Neuronal stem cell (in vitro differentiated cells): ENCODE measurements around the gene MATN1.
A peak's percentile ranks its signal among the peaks of the same experiment; 100 is the strongest.

Experiments
- DNase-seq: peaks from one replicate; pipeline ENCODE4 v3.0.0-alpha.2; 2013; ENCODE audit warnings: low spot score
- H2AFZ ChIP-seq: one replicate; pipeline ENCODE4 v1.6.1; 2013; ENCODE audit warnings: mild to moderate bottlenecking, low read length, inconsistent platforms
- H2AK5ac ChIP-seq: 2 replicates; pipeline ENCODE4 v1.6.1; 2013; ENCODE audit warnings: low read depth, mild to moderate bottlenecking, inconsistent platforms, low read length, moderate library complexity, mixed read lengths
- H2BK120ac ChIP-seq: 2 replicates; pipeline ENCODE4 v1.6.1; 2013; ENCODE audit warnings: low read depth, mild to moderate bottlenecking, inconsistent platforms, low read length, moderate library complexity, mixed read lengths
- H2BK12ac ChIP-seq: one replicate; pipeline ENCODE4 v1.6.1; 2013; ENCODE audit warnings: low read length, inconsistent platforms
- H2BK15ac ChIP-seq: 2 replicates; pipeline ENCODE4 v1.6.1; 2013; ENCODE audit warnings: mild to moderate bottlenecking, low read length, inconsistent platforms, mixed read lengths
- H2BK5ac ChIP-seq: one replicate; pipeline ENCODE4 v1.6.1; 2013; ENCODE audit warnings: inconsistent platforms, mild to moderate bottlenecking, low read length, moderate library complexity
- H3K14ac ChIP-seq: one replicate; pipeline ENCODE4 v1.6.1; 2013; ENCODE audit warnings: low read length, inconsistent platforms
- H3K18ac ChIP-seq: 2 replicates; pipeline ENCODE4 v1.6.1; 2013; ENCODE audit warnings: low read length, inconsistent platforms
- H3K23ac ChIP-seq: 2 replicates; pipeline ENCODE4 v1.6.1; 2013; ENCODE audit warnings: low read depth, mild to moderate bottlenecking, mixed read lengths, low read length, inconsistent platforms; ENCODE audit not compliant: poor library complexity
- H3K27ac ChIP-seq: replicated peaks from 3 replicates; pipeline ENCODE4 v1.5.1; 2013; ENCODE audit warnings: low read length, inconsistent platforms
- H3K27me3 ChIP-seq, 3 experiments: 2 replicates each; pipeline ENCODE4 v1.6.1; 2013; ENCODE audit warnings: low read length in 3 of 3, mild to moderate bottlenecking in 2 of 3, inconsistent platforms in 1 of 3, low read depth in 1 of 3, mixed read lengths in 1 of 3, moderate library complexity in 1 of 3; ENCODE audit not compliant: control insufficient read depth in 3 of 3, insufficient read depth in 3 of 3
- H3K36me3 ChIP-seq, 2 donors: replicated peaks in 1 of 2; 2 replicates each; pipeline ENCODE4 v1.6.1; 2013; ENCODE audit warnings: low read length in 2 of 2; ENCODE audit not compliant: control insufficient read depth in 2 of 2, insufficient read depth in 2 of 2
- H3K4ac ChIP-seq: 2 replicates; pipeline ENCODE4 v1.6.1; 2013; ENCODE audit warnings: inconsistent platforms, mild to moderate bottlenecking, low read length, moderate library complexity
- H3K4me1 ChIP-seq, 2 donors: 1 replicate in 1 of 2; 2 replicates in 1 of 2; pipeline ENCODE4 v1.6.1; 2013; ENCODE audit warnings: low read length in 2 of 2, low read depth in 1 of 2; ENCODE audit not compliant: control insufficient read depth in 2 of 2, insufficient read depth in 1 of 2
- H3K4me2 ChIP-seq: one replicate; pipeline ENCODE4 v1.6.1; 2013; ENCODE audit warnings: mild to moderate bottlenecking, low read length, inconsistent platforms; ENCODE audit not compliant: insufficient read depth, poor library complexity, severe bottlenecking
- H3K4me3 ChIP-seq, 2 donors: 2 replicates each; pipeline ENCODE4 v1.5.1; 2013; ENCODE audit warnings: low read length in 2 of 2, mild to moderate bottlenecking in 2 of 2, inconsistent platforms in 1 of 2, moderate library complexity in 1 of 2
- H3K79me1 ChIP-seq: one replicate; pipeline ENCODE4 v1.6.1; 2013; ENCODE audit warnings: low read depth, mild to moderate bottlenecking, inconsistent platforms, low read length, moderate library complexity
- H3K9ac ChIP-seq: one replicate; pipeline ENCODE4 v1.6.1; 2013; ENCODE audit warnings: mild to moderate bottlenecking, low read depth, low read length, inconsistent platforms; ENCODE audit not compliant: poor library complexity
- H3K9me3 ChIP-seq, 2 donors: replicated peaks in 1 of 2; 2 replicates each; pipeline versions ENCODE3 to v1.6.1; 2013; ENCODE audit warnings: low read length in 2 of 2, mild to moderate bottlenecking in 2 of 2, inconsistent platforms in 1 of 2, low read depth in 1 of 2, mixed read lengths in 1 of 2, moderate library complexity in 1 of 2; ENCODE audit not compliant: control insufficient read depth in 2 of 2, insufficient read depth in 1 of 2
- H4K8ac ChIP-seq: one replicate; pipeline ENCODE4 v1.6.1; 2013; ENCODE audit warnings: low read depth, mild to moderate bottlenecking, inconsistent platforms, low read length, moderate library complexity
- H4K91ac ChIP-seq: one replicate; pipeline ENCODE4 v1.6.1; 2013; ENCODE audit warnings: low read length, low read depth, mild to moderate bottlenecking, inconsistent platforms; ENCODE audit not compliant: poor library complexity
- WGBS, 2 donors: extraction: QIAGEN DNeasy Blood & Tissue Kit; methylation state at CpG; one replicate each; pipeline ENCODE4 v1.1.7; 2013; ENCODE audit warnings: missing lambda C conversion rate in 2 of 2, mixed read lengths in 1 of 2; ENCODE audit not compliant: insufficient read length in 2 of 2, insufficient replicate concordance in 1 of 2; ENCODE audit errors: extremely low coverage in 2 of 2; 5-methylcytosine and 5-hydroxymethylcytosine counted together

The MATN1 gene

DNA sequence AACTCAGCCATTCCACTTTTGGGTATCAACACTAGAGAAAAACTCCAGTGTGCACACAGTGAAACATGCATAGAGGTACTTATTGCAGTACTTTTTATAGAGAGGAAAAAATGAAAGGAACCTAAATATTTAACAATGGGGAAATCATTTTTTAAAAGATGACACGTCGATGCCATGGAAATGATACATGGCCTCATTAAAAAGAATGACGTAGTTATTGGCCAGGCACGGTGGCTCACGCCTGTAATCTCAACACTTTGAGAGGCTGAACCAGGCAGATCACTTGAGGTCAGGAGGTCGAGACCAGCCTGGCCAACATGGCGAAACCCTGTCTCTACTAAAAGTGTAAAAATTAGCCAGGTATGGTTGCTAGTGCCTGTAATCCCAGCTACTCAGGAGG lies 42.5 kb downstream of the MATN1 start:
- Histone ChIP-seq H3K36me3 (no peaks in the 10 kb centered on the region), H3K4me3 (no peak overlapping the region), H3K27me3 (peaks cover 0 to 38% (median 4%) of the 10 kb centered on the region in 3 experiments), H2BK15ac (no peak overlapping the region), H3K4ac (no peak overlapping the region), H3K79me1 (no peaks in the 10 kb centered on the region), H2BK120ac (no peak overlapping the region), H3K9ac (no peak overlapping the region), H3K4me2 (no peak overlapping the region), H2BK5ac (no peak overlapping the region), H3K4me1 (peaks cover 0 to 8% of the 10 kb centered on the region in 2 donors), H3K23ac (no peak overlapping the region), H4K8ac (no peak overlapping the region), H2BK12ac (no peak overlapping the region), H3K14ac (no peak overlapping the region), H4K91ac (no peak overlapping the region), H3K9me3 (peaks cover 0 to 7% of the 10 kb centered on the region in 2 donors), H3K18ac (no peak overlapping the region), H3K27ac (no peak overlapping the region), H2AK5ac (no peak overlapping the region), H2AFZ (no peak overlapping the region)
- WGBS, 2 donors, result no CpG with 5 or more reads among the region's 7 CpGs
- no peak for DNase-seq

DNA sequence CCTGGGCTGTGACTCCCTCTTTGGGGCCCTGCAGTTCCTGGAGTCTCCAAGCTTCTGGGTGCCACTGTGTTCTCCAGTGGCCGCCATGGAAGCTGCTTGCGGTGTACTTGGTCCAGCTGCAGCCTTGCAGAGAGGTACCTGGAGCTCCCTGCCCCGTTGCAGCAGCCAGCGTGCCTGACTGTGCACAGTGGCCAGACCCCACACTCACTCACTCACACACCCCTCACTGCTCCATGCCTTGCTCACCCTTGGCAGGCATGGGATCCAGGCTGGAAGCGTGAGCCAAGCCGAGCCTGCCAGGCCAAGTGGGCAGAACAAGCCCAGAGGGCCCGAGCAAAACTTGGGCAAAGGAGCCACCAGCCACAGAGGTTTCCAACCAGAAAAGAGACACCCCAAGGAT lies 43.0 kb downstream of the MATN1 start:
- Histone ChIP-seq H3K4ac (no peak overlapping the region), H3K23ac (no peak overlapping the region), H4K8ac (no peak overlapping the region), H3K27me3 (peaks cover 0 to 33% (median 4%) of the 10 kb centered on the region in 3 experiments), H3K18ac (peak overlapping the region; percentile 77), H3K4me2 (no peak overlapping the region), H3K4me1 (peaks cover 0 to 5% of the 10 kb centered on the region in 2 donors), H3K14ac (peak overlapping the region; percentile 78), H4K91ac (no peak overlapping the region), H2BK15ac (no peak overlapping the region), H2BK120ac (no peak overlapping the region), H2BK12ac (no peak overlapping the region), H2BK5ac (no peak overlapping the region), H3K79me1 (no peaks in the 10 kb centered on the region), H2AK5ac (no peak overlapping the region), H3K27ac (no peak overlapping the region), H3K9ac (no peak overlapping the region), H3K4me3 (no peak overlapping the region), H2AFZ (no peak overlapping the region), H3K9me3 (peaks cover 0 to 7% of the 10 kb centered on the region in 2 donors), H3K36me3 (no peaks in the 10 kb centered on the region)
- DNase-seq, result no peak
- WGBS, 2 donors, result no CpG with 5 or more reads among the region's 7 CpGs

DNA sequence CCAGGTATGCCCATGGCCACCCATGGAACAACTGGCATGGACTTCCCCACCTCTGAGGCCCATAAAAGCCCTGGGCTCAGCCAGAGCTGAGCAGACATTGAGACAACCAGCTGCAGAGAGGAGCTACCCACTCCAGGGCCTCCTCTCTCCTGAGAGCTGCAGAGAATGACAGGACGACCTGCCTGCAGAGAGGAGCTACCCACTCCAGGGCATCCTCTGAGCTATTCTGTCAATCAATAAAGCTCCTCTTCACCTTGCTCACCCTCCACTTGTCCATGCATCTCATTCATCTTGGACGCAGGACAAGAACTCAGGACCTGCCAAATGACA lies 43.4 kb downstream of the MATN1 start:
- Histone ChIP-seq H3K4ac (no peak overlapping the region), H3K4me1 (peaks cover 0 to 5% of the 10 kb centered on the region in 2 donors), H2BK120ac (no peak overlapping the region), H3K4me3 (no peak overlapping the region), H3K27me3 (peaks cover 0 to 30% (median 4%) of the 10 kb centered on the region in 3 experiments), H3K23ac (no peak overlapping the region), H3K27ac (no peak overlapping the region), H2BK15ac (no peak overlapping the region), H3K79me1 (no peaks in the 10 kb centered on the region), H3K14ac (no peak overlapping the region), H2AK5ac (no peak overlapping the region), H2AFZ (no peak overlapping the region), H3K9me3 (peaks cover 0 to 7% of the 10 kb centered on the region in 2 donors), H4K8ac (no peak overlapping the region), H3K9ac (no peak overlapping the region), H4K91ac (no peak overlapping the region), H3K18ac (no peak overlapping the region), H3K4me2 (no peak overlapping the region), H2BK5ac (no peak overlapping the region), H3K36me3 (no peaks in the 10 kb centered on the region), H2BK12ac (no peak overlapping the region)
- no CpG with 5 or more reads among the region's 2 CpGs for WGBS, 2 donors
- DNase-seq, result no peak

DNA sequence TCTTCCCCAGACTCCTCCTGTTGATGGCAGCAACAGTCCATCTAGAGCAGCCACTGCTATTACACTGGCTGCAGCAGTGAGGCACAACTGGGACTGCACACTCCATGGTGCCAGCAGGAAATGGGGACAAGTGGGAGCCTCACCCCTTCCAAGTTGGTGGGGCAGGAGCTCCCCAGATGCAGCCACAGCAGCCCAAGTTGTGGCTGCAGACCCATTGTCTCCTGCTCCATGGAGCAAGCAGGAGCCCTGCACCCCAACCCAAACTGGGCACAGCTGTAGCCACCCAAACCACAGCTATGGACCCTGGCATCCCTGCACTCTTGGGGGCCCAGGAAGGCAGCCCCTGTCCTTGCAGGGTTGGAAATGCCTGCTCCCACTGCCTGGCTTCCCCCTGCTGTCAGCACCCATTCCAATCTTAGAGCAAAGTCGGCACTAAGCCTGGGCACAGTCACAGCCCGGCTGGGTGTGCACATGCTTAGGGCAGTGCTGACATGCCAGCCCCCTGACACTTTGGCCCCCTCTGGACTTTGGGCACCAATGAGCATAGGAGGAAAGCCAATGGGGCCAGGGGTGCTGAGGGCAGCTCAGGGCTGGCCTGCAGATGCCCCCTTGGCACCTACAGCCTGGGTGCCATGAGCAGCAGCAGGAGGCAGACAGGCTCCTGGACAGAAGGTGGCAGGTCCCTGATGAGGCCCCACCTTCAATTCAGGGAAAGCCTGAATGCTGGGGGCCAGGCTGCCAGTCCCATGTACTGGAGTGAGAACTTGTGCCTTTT lies 44.0 kb downstream of the MATN1 start:
- Histone ChIP-seq H2BK15ac (peak overlapping the region; percentile 20), H3K27me3 (peaks cover 0 to 24% (median under 1%) of the 10 kb centered on the region in 3 experiments), H3K27ac (no peak overlapping the region), H3K79me1 (no peaks in the 10 kb centered on the region), H3K4me1 (peaks cover 0 to under 1% of the 10 kb centered on the region in 2 donors), H4K91ac (no peak overlapping the region), H4K8ac (no peak overlapping the region), H3K9ac (no peak overlapping the region), H2BK5ac (no peak overlapping the region), H2BK120ac (no peak overlapping the region), H2BK12ac (peak overlapping the region; percentile 28), H3K4ac (no peak overlapping the region), H3K4me3 (peak overlapping the region in 1 of 2 donors; percentile 32), H2AFZ (no peak overlapping the region), H3K9me3 (peaks cover 0 to 7% of the 10 kb centered on the region in 2 donors), H3K18ac (peak overlapping the region; percentile 18), H2AK5ac (no peak overlapping the region), H3K23ac (peak overlapping the region; percentile 45), H3K36me3 (no peaks in the 10 kb centered on the region), H3K14ac (peak overlapping the region; percentile 26), H3K4me2 (no peak overlapping the region)
- WGBS, 2 donors, result no CpG with 5 or more reads among the region's 2 CpGs
- no peak for DNase-seq
